GM23338 (cell line): ENCODE measurements around the gene SH3D21. TPM values are rescaled to one million over a fixed set of nuclear protein-coding genes. Genes with fewer than 3 reads are reported as not detected.

Experiments used
- ATAC-seq: fragments of 200-7000 bp; cut with Tn5 transposase; 3 replicates; pipeline ENCODE4 v1.9.1; 2020
- DNase-seq: peaks from one replicate; pipeline ENCODE4 v3.0.0-alpha.2; 2015; ENCODE audit warnings: low spot score
- H2AFZ ChIP-seq: fragments of 200-600 bp; sonication (generic); 2 replicates; pipeline ENCODE4 v1.8.0; 2016; ENCODE audit warnings: antibody characterized with exemption, mild to moderate bottlenecking, moderate library complexity
- H3F3A ChIP-seq: fragments of 200-600 bp; sonication (generic); replicated peaks from 2 replicates; pipeline ENCODE4 v1.8.0; 2017; ENCODE audit warnings: antibody characterized with exemption, mixed run types, low read depth
- H3K27ac ChIP-seq: fragments of 200-600 bp; sonication (generic); 2 replicates; pipeline ENCODE4 v1.6.1; 2016; ENCODE audit warnings: low read depth
- H3K27me3 ChIP-seq: fragments of 200-600 bp; sonication (generic); 2 replicates; pipeline ENCODE4 v1.8.0; 2016; ENCODE audit warnings: mild to moderate bottlenecking, mixed run types, moderate library complexity; ENCODE audit not compliant: insufficient read depth
- H3K36me3 ChIP-seq: fragments of 200-600 bp; sonication (generic); 2 replicates; pipeline ENCODE4 v1.8.0; 2016; ENCODE audit warnings: mild to moderate bottlenecking; ENCODE audit not compliant: insufficient read depth
- H3K4me1 ChIP-seq: fragments of 200-600 bp; sonication (generic); 2 replicates; pipeline ENCODE4 v1.8.0; 2016; ENCODE audit warnings: mild to moderate bottlenecking, moderate library complexity; ENCODE audit not compliant: insufficient read depth
- H3K4me2 ChIP-seq: fragments of 200-600 bp; sonication (generic); 2 replicates; pipeline ENCODE4 v1.7.1; 2017; ENCODE audit warnings: mixed run types
- H3K4me3 ChIP-seq: fragments of 200-600 bp; sonication (generic); 2 replicates; pipeline ENCODE4 v1.6.1; 2016; ENCODE audit warnings: mixed run types
- H3K79me2 ChIP-seq: fragments of 200-600 bp; sonication (generic); replicated peaks from 2 replicates; pipeline ENCODE4 v1.8.0; 2017; ENCODE audit warnings: mild to moderate bottlenecking; ENCODE audit not compliant: insufficient read depth
- H3K9me2 ChIP-seq: fragments of 200-600 bp; sonication (generic); 2 replicates; pipeline ENCODE4 v1.8.0; 2017; ENCODE audit not compliant: insufficient read depth
- H4K20me1 ChIP-seq: fragments of 200-600 bp; sonication (generic); replicated peaks from 2 replicates; pipeline ENCODE4 v1.8.0; 2017; ENCODE audit warnings: mild to moderate bottlenecking; ENCODE audit not compliant: insufficient read depth
- H3K27ac Mint-ChIP-seq: 2 replicates; pipeline ENCODE4 v1.8.0; 2020; ENCODE audit warnings: inconsistent platforms, mild to moderate bottlenecking, moderate library complexity, mixed read lengths
- H3K27me3 Mint-ChIP-seq: 3 replicates; pipeline ENCODE4 v1.8.0; 2022; ENCODE audit warnings: low read depth, mild to moderate bottlenecking, moderate library complexity, mixed read lengths, inconsistent platforms; ENCODE audit not compliant: insufficient read depth, poor library complexity
- H3K36me3 Mint-ChIP-seq: 3 replicates; pipeline ENCODE4 v1.8.0; 2021; ENCODE audit warnings: low read depth, mild to moderate bottlenecking, inconsistent platforms, moderate library complexity, mixed read lengths
- H3K4me1 Mint-ChIP-seq: 3 replicates; pipeline ENCODE4 v1.8.0; 2020; ENCODE audit warnings: mild to moderate bottlenecking, inconsistent platforms, mixed read lengths
- H3K4me3 Mint-ChIP-seq: 3 replicates; pipeline ENCODE4 v1.8.0; 2021; ENCODE audit warnings: moderate library complexity, mild to moderate bottlenecking, inconsistent platforms, mixed read lengths
- H3K9me3 Mint-ChIP-seq: 3 replicates; pipeline ENCODE4 v1.8.0; 2020; ENCODE audit warnings: moderate library complexity, mild to moderate bottlenecking, inconsistent platforms, mixed read lengths
- CREB1 ChIP-seq: fragments of 250-450 bp; sonication (Bioruptor Pico); IDR thresholded peaks from 2 replicates; pipeline ENCODE4 v1.5.0; 2020; ENCODE audit warnings: low read depth, mild to moderate bottlenecking, moderate library complexity
- CTCF ChIP-seq, 2 experiments: fragments of 200-600 bp in 1 of 2; sonication (generic) in 1 of 2; conservative IDR thresholded peaks; 2 replicates each; pipeline versions ENCODE4 v1.5.1 to v1.6.1; 2016 to 2017; ENCODE audit warnings: antibody characterized with exemption in 2 of 2, low read depth in 2 of 2, mild to moderate bottlenecking in 2 of 2, moderate library complexity in 1 of 2
- EZH2 ChIP-seq: fragments of 200-600 bp; sonication (generic); IDR thresholded peaks from one replicate; pipeline ENCODE4 v1.8.0; 2017; ENCODE audit warnings: antibody characterized with exemption, mild to moderate bottlenecking, low read depth; ENCODE audit not compliant: unreplicated experiment
- NANOG ChIP-seq: IDR thresholded peaks from 2 replicates; pipeline ENCODE4 v1.6.1; 2016; ENCODE audit warnings: antibody characterized with exemption, borderline replicate concordance
- POLR2AphosphoS5 ChIP-seq: IDR thresholded peaks from 2 replicates; pipeline ENCODE4 v1.6.1; 2016; ENCODE audit warnings: antibody characterized with exemption, low read depth
- REST ChIP-seq: IDR thresholded peaks from one replicate; pipeline ENCODE4 v1.6.1; 2018; ENCODE audit warnings: antibody characterized with exemption; ENCODE audit not compliant: unreplicated experiment
- STAT1 ChIP-seq: IDR thresholded peaks from one replicate; pipeline ENCODE4 v1.6.1; 2016; ENCODE audit warnings: antibody characterized with exemption; ENCODE audit not compliant: unreplicated experiment
- ZNF331 ChIP-seq: fragments of 250-450 bp; sonication (Bioruptor Pico); IDR thresholded peaks from 2 replicates; pipeline ENCODE4 v1.5.0; 2020; ENCODE audit warnings: low read depth, mild to moderate bottlenecking, moderate library complexity
- polyA plus RNA-seq: library from polyadenylated mRNA; unstranded; fragments of >200 nt; fragmentation: Nextera tagmentation; extraction: Ambion mirVana; gene quantifications from 2 replicates; pipeline ENCODE4 v1.2.1, GENCODE V29; 2016
- total RNA-seq: library from RNA; depleted of rRNA; stranded (reverse); fragments of >200 nt; shearing (Covaris generic); gene quantifications from 2 replicates; pipeline ENCODE4 v1.2.3, GENCODE V29; 2014

The SH3D21 gene
- total and polyA plus RNA-seq, 2 experiments from 2014 or later: 3.7 to 6.3 TPM

GRCh38 chr1:36339215-36339614 lies 33.0 kb downstream of the SH3D21 start:
- Histone ChIP-seq H3K27ac (no peak overlapping the region), H4K20me1 (no peaks in the 10 kb centered on the region), H3K4me1 (no peaks in the 10 kb centered on the region), H3F3A (0 out of 2 replicates have a peak, but pooled peaks cover 4% of the 10 kb centered on the region), H3K79me2 (no peaks in the 10 kb centered on the region), H3K36me3 (no peaks in the 10 kb centered on the region), H3K27me3 (no peaks in the 10 kb centered on the region), H3K9me2 (no peaks in the 10 kb centered on the region), H2AFZ (no peak overlapping the region), H3K4me2 (no peak overlapping the region), H3K4me3 (no peak overlapping the region)
- Mint-ChIP-seq H3K36me3 (peaks cover 8% of the 10 kb centered on the region; the same call in 1 of the 3 replicates), H3K4me1 (peaks cover 3% of the 10 kb centered on the region; the same call in 1 of the 3 replicates), H3K27ac (no peak overlapping the region), H3K27me3 (peaks cover 10% of the 10 kb centered on the region), H3K9me3 (no peaks in the 10 kb centered on the region), H3K4me3 (no peak overlapping the region)
- TF ChIP-seq ZNF331 (CRISPR knock-in tag) (no peak), CREB1 (CRISPR knock-in tag) (no peak), EZH2 (no peak), NANOG (no peak), POLR2AphosphoS5 (no peak), CTCF (conservative IDR thresholded peaks at IDR 0.05; ENCODE audit: low read depth in 2 of 2) (no peak), REST (no peak), STAT1 (no peak)
- no peak for ATAC-seq
- no peak for DNase-seq

GRCh38 chr1:36339615-36340014 lies 33.4 kb downstream of the SH3D21 start:
- H3K4me1 ChIP-seq: no peaks in the 10 kb centered on the region
- TF ChIP-seq CTCF (conservative IDR thresholded peaks at IDR 0.05; ENCODE audit: low read depth in 2 of 2): no peak
- ATAC-seq (no peak), DNase-seq (no peak)
- no peaks in the 10 kb centered on the region for H3K79me2 ChIP-seq
- 0 out of 2 replicates have a peak, but pooled peaks cover 4% of the 10 kb centered on the region for H3F3A ChIP-seq
- H3K36me3 ChIP-seq: no peaks in the 10 kb centered on the region
- Mint-ChIP-seq H3K9me3 (no peaks in the 10 kb centered on the region), H3K36me3 (peaks cover 12% of the 10 kb centered on the region), H3K4me1 (peaks cover 3% of the 10 kb centered on the region; the same call in 1 of the 3 replicates), H3K27ac (no peak overlapping the region), H3K27me3 (peaks cover 10% of the 10 kb centered on the region), H3K4me3 (no peak overlapping the region)
- H3K4me3 ChIP-seq: no peak overlapping the region
- no peaks in the 10 kb centered on the region for H3K27me3 ChIP-seq
- H3K9me2 ChIP-seq: no peaks in the 10 kb centered on the region
- no peak overlapping the region for H2AFZ ChIP-seq
- no peak overlapping the region for H3K27ac ChIP-seq
- no peaks in the 10 kb centered on the region for H4K20me1 ChIP-seq
- no peak overlapping the region for H3K4me2 ChIP-seq
